ENCODE data around the gene KCNT2.
"Not testable (repeated sequence)": the region's sequence is repeated elsewhere in the genome, so short reads cannot be mapped to it uniquely, and the experiment has no call there.

KCNT2 gene

GRCh38 chr1:196302981-196303380 is 305.3 kb downstream of the KCNT2 start:
- H3K4me3 Mint-ChIP-seq, result no peak overlapping the region

GRCh38 chr1:196302420-196302819 is 305.8 kb downstream of the KCNT2 start:
- H3K27me3 Mint-ChIP-seq, result no peaks in the 10 kb centered on the region
- DNase-seq (ENCODE audit: low spot score in 2 of 2) (no peak), ATAC-seq (replicated peaks; ENCODE audit: extremely low read depth, poor library complexity, severe bottlenecking) (no peak)
- no peak overlapping the region for H3K4me3 Mint-ChIP-seq
- H3K36me3 Mint-ChIP-seq (ENCODE audit: insufficient read depth), result no peaks in the 10 kb centered on the region
- no peak overlapping the region for H3K27ac Mint-ChIP-seq (ENCODE audit: low read depth)
- H3K9me3 Mint-ChIP-seq, result peaks cover 11% of the 10 kb centered on the region
- H3K4me1 Mint-ChIP-seq, result no peaks in the 10 kb centered on the region

More at GRCh38 chr1:196302981-196303380, 305.3 kb downstream of the KCNT2 start:
- no peak for ATAC-seq (replicated peaks; ENCODE audit: extremely low read depth, poor library complexity, severe bottlenecking)
- H3K36me3 Mint-ChIP-seq (ENCODE audit: insufficient read depth), result no peaks in the 10 kb centered on the region
- H3K27ac Mint-ChIP-seq (ENCODE audit: low read depth), result no peak overlapping the region
- H3K4me1 Mint-ChIP-seq, result no peaks in the 10 kb centered on the region
- H3K27me3 Mint-ChIP-seq, result no peaks in the 10 kb centered on the region
- peaks cover 11% of the 10 kb centered on the region for H3K9me3 Mint-ChIP-seq
- no peak for DNase-seq (ENCODE audit: low spot score in 2 of 2)

- no peak overlapping the region for H3K4me3 Mint-ChIP-seq
- H3K27ac Mint-ChIP-seq (ENCODE audit: low read depth), result no peak overlapping the region
- DNase-seq (ENCODE audit: low spot score in 2 of 2), result no peak
- no peaks in the 10 kb centered on the region for H3K36me3 Mint-ChIP-seq (ENCODE audit: insufficient read depth)
- no peak for ATAC-seq (replicated peaks; ENCODE audit: extremely low read depth, poor library complexity, severe bottlenecking)
- H3K27me3 Mint-ChIP-seq, result no peaks in the 10 kb centered on the region
- no peaks in the 10 kb centered on the region for H3K4me1 Mint-ChIP-seq
- peaks cover 6% of the 10 kb centered on the region for H3K9me3 Mint-ChIP-seq
Measured at GRCh38 chr1:196295766-196296165, 312.5 kb downstream of the KCNT2 start.

- H3K9me3 Mint-ChIP-seq, result no peaks in the 10 kb centered on the region
- no peak overlapping the region for H3K27ac Mint-ChIP-seq (ENCODE audit: low read depth)
- no peak for DNase-seq (ENCODE audit: low spot score in 2 of 2)
- H3K27me3 Mint-ChIP-seq, result no peaks in the 10 kb centered on the region
- no peak overlapping the region for H3K4me3 Mint-ChIP-seq
- no peaks in the 10 kb centered on the region for H3K36me3 Mint-ChIP-seq (ENCODE audit: insufficient read depth)
- no peaks in the 10 kb centered on the region for H3K4me1 Mint-ChIP-seq
- no peak for ATAC-seq (replicated peaks; ENCODE audit: extremely low read depth, poor library complexity, severe bottlenecking)
Measured at GRCh38 chr1:196278816-196279215, 329.4 kb downstream of the KCNT2 start.

- ATAC-seq (replicated peaks; ENCODE audit: extremely low read depth, poor library complexity, severe bottlenecking) (no peak), DNase-seq (ENCODE audit: low spot score in 2 of 2) (no peak)
- Mint-ChIP-seq H3K36me3 (ENCODE audit: insufficient read depth) (no peaks in the 10 kb centered on the region), H3K27ac (ENCODE audit: low read depth) (no peak overlapping the region), H3K4me3 (no peak overlapping the region), H3K4me1 (no peaks in the 10 kb centered on the region), H3K27me3 (no peaks in the 10 kb centered on the region), H3K9me3 (no peaks in the 10 kb centered on the region)
Measured at GRCh38 chr1:196277860-196278259, 330.4 kb downstream of the KCNT2 start.

- Mint-ChIP-seq H3K4me1 (no peaks in the 10 kb centered on the region), H3K9me3 (no peaks in the 10 kb centered on the region), H3K27me3 (no peaks in the 10 kb centered on the region), H3K4me3 (no peak overlapping the region), H3K27ac (ENCODE audit: low read depth) (no peak overlapping the region), H3K36me3 (ENCODE audit: insufficient read depth) (no peaks in the 10 kb centered on the region)
- ATAC-seq (replicated peaks; ENCODE audit: extremely low read depth, poor library complexity, severe bottlenecking), result no peak
- DNase-seq (ENCODE audit: low spot score in 2 of 2), result no peak
Measured at GRCh38 chr1:196271212-196271947, 336.9 kb downstream of the KCNT2 start.

GRCh38 chr1:196263086-196263485 is 345.2 kb downstream of the KCNT2 start:
- H3K27me3 Mint-ChIP-seq; ATAC-seq (replicated peaks; ENCODE audit: extremely low read depth, poor library complexity, severe bottlenecking); H3K9me3 Mint-ChIP-seq; H3K36me3 Mint-ChIP-seq (ENCODE audit: insufficient read depth); H3K27ac Mint-ChIP-seq (ENCODE audit: low read depth); H3K4me1 Mint-ChIP-seq; H3K4me3 Mint-ChIP-seq; DNase-seq (ENCODE audit: low spot score in 2 of 2): not testable (repeated sequence)

GRCh38 chr1:196260270-196260669 is 348.0 kb downstream of the KCNT2 start:
- no peak for ATAC-seq (replicated peaks; ENCODE audit: extremely low read depth, poor library complexity, severe bottlenecking)
- Mint-ChIP-seq H3K9me3 (no peaks in the 10 kb centered on the region), H3K36me3 (ENCODE audit: insufficient read depth) (no peaks in the 10 kb centered on the region)

GRCh38 chr1:196259316-196259715 is 348.9 kb downstream of the KCNT2 start:
- Mint-ChIP-seq H3K27me3 (no peaks in the 10 kb centered on the region), H3K4me1 (no peaks in the 10 kb centered on the region), H3K36me3 (ENCODE audit: insufficient read depth) (no peaks in the 10 kb centered on the region), H3K4me3 (no peak overlapping the region), H3K9me3 (no peaks in the 10 kb centered on the region), H3K27ac (ENCODE audit: low read depth) (no peak overlapping the region)
- ATAC-seq (replicated peaks; ENCODE audit: extremely low read depth, poor library complexity, severe bottlenecking), result no peak
- no peak for DNase-seq (ENCODE audit: low spot score in 2 of 2)

More at GRCh38 chr1:196260270-196260669, 348.0 kb downstream of the KCNT2 start:
- Mint-ChIP-seq H3K27ac (ENCODE audit: low read depth) (no peak overlapping the region), H3K27me3 (no peaks in the 10 kb centered on the region), H3K4me1 (no peaks in the 10 kb centered on the region), H3K4me3 (no peak overlapping the region)
- DNase-seq (ENCODE audit: low spot score in 2 of 2), result no peak

- H3K27me3 Mint-ChIP-seq, result no peaks in the 10 kb centered on the region
- no peak for ATAC-seq (replicated peaks; ENCODE audit: extremely low read depth, poor library complexity, severe bottlenecking)
- H3K4me3 Mint-ChIP-seq, result no peak overlapping the region
Measured at GRCh38 chr1:196255762-196256161, 352.5 kb downstream of the KCNT2 start.

GRCh38 chr1:196229546-196229945 is 378.7 kb downstream of the KCNT2 start:
- no peak overlapping the region for H3K4me3 Mint-ChIP-seq

More at GRCh38 chr1:196255762-196256161, 352.5 kb downstream of the KCNT2 start:
- no peak overlapping the region for H3K27ac Mint-ChIP-seq (ENCODE audit: low read depth)
- H3K9me3 Mint-ChIP-seq, result peaks cover 12% of the 10 kb centered on the region
- no peaks in the 10 kb centered on the region for H3K4me1 Mint-ChIP-seq
- no peak for DNase-seq (ENCODE audit: low spot score in 2 of 2)
- H3K36me3 Mint-ChIP-seq (ENCODE audit: insufficient read depth), result no peaks in the 10 kb centered on the region

GRCh38 chr1:196214866-196215265 is 393.4 kb downstream of the KCNT2 start:
- H3K27me3 Mint-ChIP-seq, result no peaks in the 10 kb centered on the region
- H3K36me3 Mint-ChIP-seq (ENCODE audit: insufficient read depth), result no peaks in the 10 kb centered on the region
- no peak for DNase-seq (ENCODE audit: low spot score in 2 of 2)
- H3K4me3 Mint-ChIP-seq, result no peak overlapping the region
- H3K27ac Mint-ChIP-seq (ENCODE audit: low read depth), result no peak overlapping the region
- no peak for ATAC-seq (replicated peaks; ENCODE audit: extremely low read depth, poor library complexity, severe bottlenecking)
- no peaks in the 10 kb centered on the region for H3K4me1 Mint-ChIP-seq
- peaks cover 9% of the 10 kb centered on the region for H3K9me3 Mint-ChIP-seq

More at GRCh38 chr1:196229546-196229945, 378.7 kb downstream of the KCNT2 start:
- Mint-ChIP-seq H3K27me3 (no peaks in the 10 kb centered on the region), H3K9me3 (peaks cover 24% of the 10 kb centered on the region), H3K4me1 (no peaks in the 10 kb centered on the region), H3K36me3 (ENCODE audit: insufficient read depth) (no peaks in the 10 kb centered on the region), H3K27ac (ENCODE audit: low read depth) (no peak overlapping the region)
- DNase-seq (ENCODE audit: low spot score in 2 of 2) (no peak), ATAC-seq (replicated peaks; ENCODE audit: extremely low read depth, poor library complexity, severe bottlenecking) (no peak)

GRCh38 chr1:196209983-196210382 is 398.3 kb downstream of the KCNT2 start:
- no peak for ATAC-seq (replicated peaks; ENCODE audit: extremely low read depth, poor library complexity, severe bottlenecking)

More at GRCh38 chr1:196209983-196210382, 398.3 kb downstream of the KCNT2 start:
- no peak overlapping the region for H3K27ac Mint-ChIP-seq (ENCODE audit: low read depth)
- peaks cover 15% of the 10 kb centered on the region for H3K9me3 Mint-ChIP-seq
- H3K36me3 Mint-ChIP-seq (ENCODE audit: insufficient read depth), result no peaks in the 10 kb centered on the region
- no peak for DNase-seq (ENCODE audit: low spot score in 2 of 2)
- no peak overlapping the region for H3K4me3 Mint-ChIP-seq
- no peaks in the 10 kb centered on the region for H3K27me3 Mint-ChIP-seq
- H3K4me1 Mint-ChIP-seq, result no peaks in the 10 kb centered on the region

All from central memory CD8-positive, alpha-beta T cell (primary cell).